SH-SY5Y (cell line): Measurements from ENCODE around the gene IL12RB1.

Source experiments
- GATA2 ChIP-seq: IDR thresholded peaks from 2 replicates; pipeline ENCODE4 v1.6.1; 2011; ENCODE audit warnings: mild to moderate bottlenecking, low read depth, low read length
- GATA3 ChIP-seq: IDR thresholded peaks from 2 replicates; pipeline ENCODE4 v1.6.1; 2011; ENCODE audit warnings: low read depth, mild to moderate bottlenecking, low read length, moderate library complexity

- no peak for TF ChIP-seq GATA2
- TF ChIP-seq GATA3 = no peak
Measured at GRCh38 chr19:18117364-18117691, 30.6 kb upstream of the IL12RB1 start.
